Tibial nerve (tissue), 4 donors: ENCODE results near the gene CDH19.

ENCODE experiments used
- CTCF ChIP-seq, 5 experiments: fragments of 200-600 bp in 3 of 5; fragments of 450-650 bp in 2 of 5; sonication (generic) in 3 of 5; IDR thresholded peaks; one replicate each; pipeline ENCODE4 v1.5.1; 2016 to 2019; ENCODE audit warnings: antibody characterized with exemption in 5 of 5, mild to moderate bottlenecking in 3 of 5, moderate library complexity in 2 of 5
- EP300 ChIP-seq, 2 donors: sonication (generic); formaldehyde crosslinking; IDR thresholded peaks; one replicate each; pipeline ENCODE4 v1.6.1; 2017; ENCODE audit warnings: antibody characterized with exemption in 2 of 2, mild to moderate bottlenecking in 1 of 2
- POLR2A ChIP-seq, 2 donors: fragments of 450-650 bp; IDR thresholded peaks; one replicate each; pipeline ENCODE4 v1.6.1; 2017; ENCODE audit warnings: antibody characterized with exemption in 2 of 2, mild to moderate bottlenecking in 2 of 2, moderate library complexity in 2 of 2

- TF ChIP-seq CTCF (IDR thresholded peaks at IDR 0.05) (no peak), POLR2A (IDR thresholded peaks at IDR 0.05) (no peak), EP300 (IDR thresholded peaks at IDR 0.05) (no peak)
Observed at GRCh38 chr18:66562279-66562678, 41.6 kb downstream of the CDH19 start.
